MM.1S (cell line): ENCODE results near the gene GSDMA.

Experiments
- DNase-seq: peaks from one replicate; pipeline ENCODE4 v3.0.0-alpha.2; 2015
- H2AFZ ChIP-seq: fragments of 300-600 bp; sonication (generic); 2 replicates; pipeline ENCODE4 v1.6.0; 2016; ENCODE audit warnings: antibody characterized with exemption, low read length
- H3F3A ChIP-seq: fragments of 300-600 bp; sonication (generic); 2 replicates; pipeline ENCODE4 v1.6.1; 2016; ENCODE audit warnings: mild to moderate bottlenecking, antibody characterized with exemption, low read length, moderate library complexity, mixed read lengths; ENCODE audit not compliant: insufficient read depth
- H3K27ac ChIP-seq: fragments of 300-600 bp; sonication (generic); 2 replicates; pipeline ENCODE4 v1.5.1; 2016; ENCODE audit warnings: mild to moderate bottlenecking, low read length
- H3K27me3 ChIP-seq: fragments of 300-600 bp; sonication (generic); replicated peaks from 2 replicates; pipeline ENCODE4 v1.6.0; 2016; ENCODE audit warnings: low read length; ENCODE audit not compliant: insufficient read depth
- H3K36me3 ChIP-seq: fragments of 300-600 bp; sonication (generic); replicated peaks from 2 replicates; pipeline ENCODE4 v1.6.1; 2016; ENCODE audit warnings: mild to moderate bottlenecking, low read length, mixed read lengths; ENCODE audit not compliant: insufficient read depth
- H3K4me1 ChIP-seq: fragments of 300-600 bp; sonication (generic); 2 replicates; pipeline ENCODE4 v1.6.1; 2016; ENCODE audit warnings: low read length, mixed read lengths
- H3K4me2 ChIP-seq: fragments of 300-600 bp; sonication (generic); 2 replicates; pipeline ENCODE4 v1.6.0; 2016; ENCODE audit warnings: low read depth, low read length
- H3K4me3 ChIP-seq: fragments of 300-600 bp; sonication (generic); 2 replicates; pipeline ENCODE4 v1.5.1; 2016; ENCODE audit warnings: low read length, mixed read lengths
- H3K79me2 ChIP-seq: fragments of 300-600 bp; sonication (generic); 2 replicates; pipeline ENCODE4 v1.6.1; 2016; ENCODE audit warnings: mixed run types, low read length, mixed read lengths
- H3K9ac ChIP-seq: fragments of 300-600 bp; sonication (generic); 2 replicates; pipeline ENCODE4 v1.6.1; 2016; ENCODE audit warnings: low read length, mixed read lengths
- H3K9me2 ChIP-seq: fragments of 300-600 bp; sonication (generic); replicated peaks from 2 replicates; pipeline ENCODE4 v1.6.1; 2016; ENCODE audit warnings: mild to moderate bottlenecking, low read length, mixed read lengths; ENCODE audit not compliant: insufficient read depth
- H3K9me3 ChIP-seq: fragments of 300-600 bp; sonication (generic); replicated peaks from 2 replicates; pipeline ENCODE4 v1.6.1; 2016; ENCODE audit warnings: mild to moderate bottlenecking, low read length, mixed read lengths; ENCODE audit not compliant: insufficient read depth
- H4K20me1 ChIP-seq: fragments of 300-600 bp; sonication (generic); 2 replicates; pipeline ENCODE4 v1.6.1; 2016; ENCODE audit warnings: mild to moderate bottlenecking, low read length, moderate library complexity, mixed read lengths; ENCODE audit not compliant: insufficient read depth
- EZH2 ChIP-seq: fragments of 300-600 bp; sonication (generic); optimal IDR thresholded peaks from 2 replicates; pipeline ENCODE3; 2017; ENCODE audit warnings: low read depth, mild to moderate bottlenecking, antibody characterized with exemption, low read length, mixed read lengths
- EZH2phosphoT487 ChIP-seq: fragments of 300-600 bp; sonication (generic); IDR thresholded peaks from 2 replicates; pipeline ENCODE4 v1.6.1; 2018; ENCODE audit warnings: antibody characterized with exemption, low read length
- TF ChIP-seq, protein P1 (sequence below): fragments of 300-600 bp; sonication (generic); IDR thresholded peaks from 2 replicates; pipeline ENCODE4 v1.5.1; 2016; ENCODE audit warnings: antibody characterized with exemption, low read length, mixed read lengths

The GSDMA gene

DNA sequence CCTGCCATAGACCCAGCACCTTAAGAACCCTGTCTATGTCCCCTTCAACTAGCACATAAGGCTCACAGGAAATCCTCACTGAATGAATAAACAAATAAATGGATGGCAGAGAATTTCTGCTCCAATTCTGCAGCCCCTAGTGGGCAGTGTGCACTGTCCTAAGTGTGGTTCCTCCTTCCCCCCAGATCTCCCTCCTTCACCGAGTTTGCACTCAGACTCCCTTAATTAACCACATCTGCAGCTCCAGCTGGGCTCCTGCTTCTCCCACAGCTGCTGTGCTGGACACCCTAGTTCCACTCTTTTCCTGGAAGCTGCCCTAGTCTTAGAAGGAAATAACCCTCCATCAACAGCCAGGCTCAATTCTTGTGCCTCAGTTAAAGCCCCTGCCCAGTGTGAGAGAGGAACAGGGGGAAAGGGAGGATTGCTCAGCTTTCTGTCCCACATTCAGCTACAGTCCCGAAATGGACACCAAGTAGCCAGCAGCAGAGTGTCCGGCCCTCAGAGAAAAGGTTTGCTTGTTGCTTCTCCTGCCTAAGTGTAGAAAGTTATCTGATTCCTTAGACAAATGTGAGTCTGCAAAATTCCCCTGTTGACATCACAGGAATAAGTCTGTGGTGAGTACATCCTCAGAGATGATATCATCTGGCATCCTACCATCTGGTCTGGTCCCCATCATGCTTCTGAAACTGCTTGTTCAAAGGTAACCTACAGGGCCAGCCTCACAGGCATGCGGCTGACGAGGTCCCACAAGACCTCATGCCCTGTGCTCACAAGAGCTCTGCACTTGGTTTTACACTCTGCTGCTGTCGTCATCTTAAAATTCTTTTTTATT, 23.0 kb upstream of the GSDMA start:
- TF ChIP-seq EZH2phosphoT487: no peak
- TF ChIP-seq, protein P1, sequence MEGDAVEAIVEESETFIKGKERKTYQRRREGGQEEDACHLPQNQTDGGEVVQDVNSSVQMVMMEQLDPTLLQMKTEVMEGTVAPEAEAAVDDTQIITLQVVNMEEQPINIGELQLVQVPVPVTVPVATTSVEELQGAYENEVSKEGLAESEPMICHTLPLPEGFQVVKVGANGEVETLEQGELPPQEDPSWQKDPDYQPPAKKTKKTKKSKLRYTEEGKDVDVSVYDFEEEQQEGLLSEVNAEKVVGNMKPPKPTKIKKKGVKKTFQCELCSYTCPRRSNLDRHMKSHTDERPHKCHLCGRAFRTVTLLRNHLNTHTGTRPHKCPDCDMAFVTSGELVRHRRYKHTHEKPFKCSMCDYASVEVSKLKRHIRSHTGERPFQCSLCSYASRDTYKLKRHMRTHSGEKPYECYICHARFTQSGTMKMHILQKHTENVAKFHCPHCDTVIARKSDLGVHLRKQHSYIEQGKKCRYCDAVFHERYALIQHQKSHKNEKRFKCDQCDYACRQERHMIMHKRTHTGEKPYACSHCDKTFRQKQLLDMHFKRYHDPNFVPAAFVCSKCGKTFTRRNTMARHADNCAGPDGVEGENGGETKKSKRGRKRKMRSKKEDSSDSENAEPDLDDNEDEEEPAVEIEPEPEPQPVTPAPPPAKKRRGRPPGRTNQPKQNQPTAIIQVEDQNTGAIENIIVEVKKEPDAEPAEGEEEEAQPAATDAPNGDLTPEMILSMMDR: peak; percentile 63
- Histone ChIP-seq H3K9me3 (no peaks in the 10 kb centered on the region), H4K20me1 (no peaks in the 10 kb centered on the region), H2AFZ (peak overlapping the region; percentile 48), H3K4me1 (peaks cover 16% of the 10 kb centered on the region), H3K36me3 (no peaks in the 10 kb centered on the region), H3K4me3 (no peak overlapping the region), H3K27me3 (no peaks in the 10 kb centered on the region), H3K9me2 (no peaks in the 10 kb centered on the region), H3F3A (peaks cover 15% of the 10 kb centered on the region), H3K27ac (peak overlapping the region; percentile 82), H3K79me2 (no peaks in the 10 kb centered on the region), H3K9ac (peak overlapping the region; percentile 55), H3K4me2 (peak overlapping the region; percentile 48; the same call in 1 of the 2 replicates)
- DNase-seq: peak; percentile 92

DNA sequence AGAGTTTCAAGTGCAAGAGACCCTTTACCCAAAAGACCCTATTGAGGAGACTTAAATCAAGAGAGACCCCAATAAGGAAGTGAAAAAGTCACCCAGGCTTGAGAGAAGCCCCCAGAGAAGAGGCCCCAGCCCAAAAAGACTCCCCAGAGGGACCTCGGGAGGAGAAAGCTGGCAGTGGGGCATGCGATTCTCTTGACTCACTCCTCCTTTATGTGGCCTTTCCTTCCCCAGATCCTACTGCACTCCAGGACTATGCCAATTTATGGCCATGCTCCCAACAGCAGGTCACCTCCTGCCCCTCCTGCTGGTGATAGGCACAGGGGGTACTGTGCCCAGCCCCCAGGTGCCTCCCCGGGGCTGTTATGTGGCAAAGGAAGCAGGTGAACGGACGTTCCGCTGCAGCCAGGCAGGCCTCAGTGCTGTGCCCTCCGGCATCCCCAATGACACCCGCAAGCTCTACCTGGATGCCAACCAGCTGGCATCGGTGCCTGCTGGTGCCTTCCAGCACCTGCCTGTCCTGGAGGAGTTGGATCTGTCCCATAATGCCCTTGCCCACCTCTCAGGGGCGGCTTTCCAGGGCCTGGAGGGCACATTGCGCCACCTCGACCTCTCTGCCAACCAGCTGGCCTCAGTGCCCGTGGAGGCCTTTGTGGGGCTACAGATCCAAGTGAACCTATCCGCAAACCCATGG, 19.0 kb upstream of the GSDMA start:
- no peak overlapping the region for H2AFZ ChIP-seq
- H3K9me3 ChIP-seq: no peaks in the 10 kb centered on the region
- TF ChIP-seq EZH2phosphoT487 (no peak), EZH2 (no peak)
- TF ChIP-seq, protein P1: no peak
- no peak overlapping the region for H3K9ac ChIP-seq
- H3K27ac ChIP-seq: no peak overlapping the region
- no peaks in the 10 kb centered on the region for H4K20me1 ChIP-seq
- no peak overlapping the region for H3K4me3 ChIP-seq
- no peak overlapping the region for H3K4me2 ChIP-seq
- no peaks in the 10 kb centered on the region for H3K36me3 ChIP-seq
- H3K4me1 ChIP-seq: peaks cover 16% of the 10 kb centered on the region
- H3K9me2 ChIP-seq: no peaks in the 10 kb centered on the region
- H3F3A ChIP-seq: peaks cover 15% of the 10 kb centered on the region
- DNase-seq: no peak
- H3K79me2 ChIP-seq: no peaks in the 10 kb centered on the region
- H3K27me3 ChIP-seq: no peaks in the 10 kb centered on the region

DNA sequence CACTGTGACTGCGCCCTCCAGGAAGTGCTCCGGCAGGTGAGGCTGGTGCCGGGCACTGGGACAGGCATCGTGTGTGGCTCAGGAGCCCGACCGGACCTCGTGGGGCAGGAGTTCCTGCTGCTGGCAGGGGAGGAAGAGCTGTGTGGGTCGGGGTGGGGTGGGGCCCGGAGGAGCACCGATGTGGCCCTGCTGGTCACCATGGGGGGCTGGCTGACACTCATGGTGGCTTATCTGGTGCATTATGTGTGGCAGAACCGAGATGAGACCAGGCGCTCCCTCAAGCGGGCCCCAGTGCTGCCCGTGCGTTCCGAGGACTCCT, 18.5 kb upstream of the GSDMA start:
- no peak for DNase-seq
- H3K36me3 ChIP-seq: no peaks in the 10 kb centered on the region
- H3K9me2 ChIP-seq: no peaks in the 10 kb centered on the region
- peaks cover 11% of the 10 kb centered on the region for H3K4me1 ChIP-seq
- H3K4me3 ChIP-seq: no peak overlapping the region
- H3K27me3 ChIP-seq: no peaks in the 10 kb centered on the region
- TF ChIP-seq EZH2 (no peak), EZH2phosphoT487 (no peak)
- TF ChIP-seq, protein P1: no peak
- no peaks in the 10 kb centered on the region for H3K9me3 ChIP-seq
- H3F3A ChIP-seq: peaks cover 13% of the 10 kb centered on the region
- no peak overlapping the region for H3K27ac ChIP-seq
- no peaks in the 10 kb centered on the region for H3K79me2 ChIP-seq
- H4K20me1 ChIP-seq: no peaks in the 10 kb centered on the region
- H3K4me2 ChIP-seq: no peak overlapping the region
- H3K9ac ChIP-seq: no peak overlapping the region
- no peak overlapping the region for H2AFZ ChIP-seq
